Hepatic stellate cell (primary cell): ENCODE results near the gene RYR1.
"Not testable (repeated sequence)": the region's sequence is repeated elsewhere in the genome, so short reads cannot be mapped to it uniquely, and the experiment has no call there.

Experiments
- DNase-seq: peaks from one replicate; pipeline ENCODE4 v3.0.0; 2011; ENCODE audit warnings: low spot score

RYR1 gene

DNA sequence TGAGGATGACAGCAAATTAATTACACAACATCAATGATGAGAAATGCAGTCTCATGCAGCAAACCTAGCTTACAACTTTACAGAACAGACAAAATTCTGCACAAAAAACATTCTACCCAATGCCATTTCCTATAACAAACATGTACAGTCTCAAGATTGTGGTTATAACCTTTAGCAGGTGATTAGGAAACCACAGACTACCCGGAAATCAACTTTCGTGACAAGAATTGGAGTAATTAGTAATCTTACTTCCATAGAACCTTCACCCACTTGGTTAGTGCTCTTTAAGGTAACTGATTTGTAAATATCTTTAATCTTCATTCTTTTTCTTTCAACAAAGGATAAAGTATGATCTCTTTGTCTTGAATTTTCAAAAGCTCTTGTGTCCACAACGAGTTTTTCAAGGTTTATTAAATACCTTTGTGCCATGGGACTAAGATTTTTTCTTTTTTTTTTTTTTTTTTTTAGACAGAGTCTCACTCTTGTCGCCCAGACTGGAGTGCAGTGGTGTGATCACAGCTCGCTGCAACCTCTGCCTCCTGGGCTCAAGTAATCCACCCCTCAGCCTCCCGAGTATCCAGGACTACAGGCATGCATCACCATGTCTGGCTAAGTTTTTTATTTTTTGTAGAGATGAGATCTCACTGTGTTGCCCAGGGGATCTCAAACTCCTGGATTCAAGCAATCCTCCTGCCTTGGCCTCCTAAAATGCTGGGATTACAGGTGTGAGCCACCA, 105.5 kb downstream of the RYR1 start:
- DNase-seq = no peak

DNA sequence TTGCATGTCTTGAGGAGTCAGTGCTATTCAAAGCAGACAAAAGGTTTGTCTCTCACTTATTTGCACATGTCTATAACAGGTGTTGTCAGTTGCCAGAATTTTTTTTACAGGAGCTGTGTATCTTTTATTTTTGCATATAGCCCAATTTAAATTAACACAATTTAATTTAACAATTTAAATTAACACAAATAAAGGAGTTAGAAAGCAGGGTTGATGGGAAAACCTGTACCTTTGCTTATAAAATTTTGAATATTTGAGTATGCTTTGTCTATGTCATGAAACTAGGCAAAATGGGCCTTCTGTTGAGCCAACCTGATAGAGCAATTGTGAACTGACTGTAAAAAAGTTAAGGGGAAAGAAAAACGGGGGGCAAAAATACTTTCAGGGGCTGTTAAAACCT, 106.3 kb downstream of the RYR1 start:
- DNase-seq = no peak

DNA sequence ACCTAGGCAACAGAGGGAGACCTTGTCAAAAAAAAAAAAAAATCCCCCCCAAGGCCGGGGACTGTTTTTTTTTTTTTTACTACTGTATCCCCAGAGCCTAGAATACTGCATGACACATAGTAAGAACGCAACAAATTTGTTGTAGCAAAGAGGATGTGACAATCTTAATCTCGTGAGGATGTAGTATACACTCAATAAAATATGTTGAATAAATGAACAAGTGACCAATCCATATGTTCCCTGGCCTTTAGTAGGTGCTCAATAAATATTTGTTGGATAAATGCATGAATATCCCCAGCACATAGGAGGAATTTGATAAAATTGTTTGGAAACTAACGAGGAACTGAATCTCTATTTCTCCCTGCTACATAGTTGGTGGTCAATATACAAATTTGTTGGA, 108.5 kb downstream of the RYR1 start:
- DNase-seq = no peak

DNA sequence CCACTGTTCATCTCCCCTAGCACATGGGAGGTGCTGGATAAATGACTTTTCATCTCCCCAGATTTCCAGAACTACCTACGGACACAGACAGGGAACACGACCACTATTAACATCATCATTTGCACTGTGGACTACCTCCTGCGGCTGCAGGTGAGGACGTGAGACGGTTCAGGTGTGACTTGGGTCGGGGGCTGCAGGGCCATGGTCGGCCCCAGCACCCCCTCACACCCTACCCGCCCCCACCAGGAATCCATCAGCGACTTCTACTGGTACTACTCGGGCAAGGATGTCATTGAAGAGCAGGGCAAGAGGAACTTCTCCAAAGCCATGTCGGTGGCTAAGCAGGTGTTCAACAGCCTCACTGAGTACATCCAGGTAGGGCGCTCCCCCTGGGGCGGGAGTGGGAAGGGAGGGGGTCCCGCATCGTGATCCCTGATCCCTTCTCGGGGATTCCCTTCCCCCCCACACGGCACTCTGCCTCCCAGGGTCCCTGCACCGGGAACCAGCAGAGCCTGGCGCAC, 109.9 kb downstream of the RYR1 start:
- no peak for DNase-seq

DNA sequence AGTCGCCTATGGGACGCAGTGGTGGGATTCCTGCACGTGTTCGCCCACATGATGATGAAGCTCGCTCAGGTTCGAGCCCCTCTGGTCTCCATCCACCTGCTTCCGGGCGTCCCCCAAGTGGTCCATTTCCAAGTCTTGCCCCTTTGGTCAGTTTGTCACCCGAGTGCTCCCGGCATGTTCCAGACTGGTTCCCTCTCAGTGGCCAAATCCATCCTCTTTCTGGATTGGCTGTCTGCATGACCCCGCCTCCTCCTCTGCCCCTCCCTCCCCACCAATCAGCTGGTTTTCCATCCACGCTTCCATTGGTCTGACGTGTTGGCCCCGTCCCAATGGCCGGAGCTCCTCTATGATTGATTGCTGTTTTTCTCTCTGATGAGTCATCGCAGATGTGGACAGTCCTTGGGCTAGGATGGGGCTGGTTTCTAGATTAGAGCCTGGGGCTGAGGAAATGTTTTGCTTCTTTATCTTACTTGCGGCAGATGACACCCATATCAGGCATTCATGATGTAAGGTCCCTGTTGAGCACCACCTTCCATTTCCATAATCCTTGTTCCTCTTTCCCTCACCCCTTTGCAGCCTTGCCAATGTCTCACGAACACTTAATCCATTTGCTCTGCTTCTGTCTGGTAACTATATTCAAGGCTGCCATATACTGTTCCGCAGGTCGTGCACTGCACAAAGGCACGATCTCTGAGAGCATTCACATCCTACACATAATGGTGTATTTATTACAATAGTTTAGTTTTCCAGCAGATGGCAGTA, 110.5 kb downstream of the RYR1 start:
- peak; percentile 85 for DNase-seq

DNA sequence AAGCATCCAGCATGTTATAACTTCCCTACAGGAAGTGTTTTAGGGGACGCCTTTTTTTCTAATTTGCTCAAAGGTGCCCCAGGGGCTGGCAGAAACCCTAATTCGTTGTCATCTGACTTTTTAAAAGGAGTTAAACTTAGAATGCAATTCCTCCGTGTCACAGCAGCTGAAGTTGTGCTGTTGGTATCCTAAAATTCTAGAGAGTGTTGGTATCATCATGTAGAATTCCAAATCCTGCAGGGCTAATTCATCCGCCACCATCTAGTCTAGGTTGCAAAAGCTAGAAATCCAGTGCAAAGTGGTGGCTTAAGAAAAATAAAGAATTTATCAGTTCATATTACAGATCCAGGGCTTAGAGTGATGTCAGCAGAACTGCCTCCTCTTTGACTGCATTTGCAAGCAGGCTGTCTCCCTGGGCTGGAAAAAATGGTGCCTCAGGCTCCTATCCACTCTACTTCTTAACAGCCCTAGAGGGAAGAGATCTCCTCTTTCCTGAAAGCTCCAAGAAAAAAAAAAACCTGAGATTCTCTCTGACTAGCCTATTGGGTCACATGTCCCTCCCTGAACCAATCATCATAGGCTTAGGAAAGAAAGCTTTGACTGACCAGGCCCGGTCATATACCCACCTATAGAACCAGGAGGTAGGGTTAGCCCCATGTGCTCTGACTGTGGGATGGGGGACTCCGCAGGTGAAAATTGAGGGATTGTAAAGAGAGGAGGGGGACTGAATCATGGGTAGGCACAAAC, 111.3 kb downstream of the RYR1 start:
- no peak for DNase-seq

DNA sequence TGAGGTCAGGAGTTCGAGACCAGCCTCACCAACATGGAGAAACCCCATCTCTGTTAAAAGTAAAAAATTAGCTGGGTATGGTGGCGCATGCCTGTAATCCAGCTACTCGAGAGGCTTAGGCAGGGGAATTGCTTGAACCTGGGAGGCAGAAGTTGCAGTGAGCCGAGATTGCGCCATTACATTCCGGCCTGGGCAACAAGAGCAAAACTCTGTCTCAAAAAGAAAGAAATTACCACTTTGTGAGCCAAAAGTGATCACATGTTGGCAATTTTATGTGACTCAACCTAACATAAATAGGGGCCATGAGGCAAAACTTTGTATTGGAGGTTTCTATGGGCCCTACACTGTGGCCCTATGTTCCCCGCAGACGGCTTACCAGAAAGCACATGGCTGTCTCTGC, 112.1 kb downstream of the RYR1 start:
- no peak for DNase-seq

DNA sequence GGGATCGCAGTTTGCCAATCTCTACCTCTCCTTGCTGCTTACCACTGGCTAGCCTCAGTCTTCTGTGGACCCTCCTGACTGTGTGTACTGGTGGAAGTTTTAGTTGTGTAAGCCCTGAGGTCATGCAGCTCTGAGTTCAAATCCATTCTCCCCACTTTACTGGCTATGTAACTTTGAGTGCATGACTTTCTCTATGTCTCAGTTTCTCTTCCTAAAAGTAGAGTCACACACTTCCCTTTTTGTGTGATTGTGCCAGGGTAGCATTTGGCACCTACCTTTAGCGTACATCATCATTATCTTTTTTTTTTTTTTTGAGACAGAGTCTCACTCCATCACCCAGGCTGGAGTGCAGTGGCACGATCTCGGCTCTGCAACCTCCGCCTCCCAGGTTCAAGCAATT, 113.9 kb downstream of the RYR1 start:
- DNase-seq = no peak

DNA sequence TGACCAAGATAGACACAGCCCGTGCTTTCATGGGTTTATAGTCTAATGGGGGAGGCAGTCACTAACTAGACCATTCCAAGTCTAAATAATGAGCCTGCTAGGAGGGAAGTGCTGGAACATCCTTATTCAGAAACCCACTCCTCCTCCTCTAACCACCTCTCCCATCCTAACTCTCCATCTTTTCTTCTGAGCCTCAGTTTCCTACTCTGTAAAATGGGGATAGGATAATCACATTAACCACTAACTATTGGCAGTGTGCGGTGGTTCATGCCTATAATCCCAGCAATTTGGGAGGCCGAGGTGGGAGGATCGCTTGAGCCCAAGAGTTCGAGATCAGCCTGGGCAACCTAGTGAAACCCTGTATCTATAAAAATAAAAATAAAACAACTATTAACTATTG, 115.6 kb downstream of the RYR1 start:
- no peak for DNase-seq

DNA sequence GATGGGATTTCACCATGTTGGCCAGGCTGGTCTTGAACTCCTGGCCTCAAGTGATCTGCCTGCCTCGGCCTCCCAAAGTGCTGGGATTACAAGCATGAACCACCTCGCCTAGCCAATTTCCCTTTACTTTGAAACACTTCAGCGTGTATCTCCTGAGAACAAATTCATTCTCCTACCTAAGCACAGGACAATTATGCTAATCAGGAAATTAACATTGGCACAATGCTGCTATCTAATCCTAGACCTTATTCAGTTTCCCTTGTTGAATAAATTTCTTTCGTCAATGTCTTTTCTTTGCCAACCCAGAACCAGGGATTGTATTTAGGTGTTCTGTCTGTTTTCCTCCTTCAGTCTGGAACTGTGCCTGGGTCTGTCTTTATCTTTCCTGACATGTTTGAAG, 116.5 kb downstream of the RYR1 start:
- DNase-seq = no peak

DNA sequence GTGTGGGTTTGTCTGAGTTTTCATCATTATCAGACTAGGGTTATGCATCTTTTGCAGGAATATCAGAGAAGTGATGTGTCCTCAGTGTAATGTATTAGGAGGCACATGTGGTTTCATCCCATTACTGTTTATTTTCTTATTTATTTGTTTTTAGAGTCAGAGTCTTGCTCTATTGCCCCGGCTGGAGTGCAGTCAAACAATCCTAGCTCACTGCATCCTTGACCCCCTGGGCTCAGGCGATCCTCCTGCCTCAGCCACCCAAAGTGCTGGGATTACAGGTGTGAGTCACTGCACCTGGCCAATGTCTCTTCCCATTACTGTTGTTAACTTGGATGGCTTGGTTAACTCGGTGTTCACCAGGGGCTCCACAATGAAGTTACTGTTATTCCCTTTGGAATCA, 116.9 kb downstream of the RYR1 start:
- no peak for DNase-seq

DNA sequence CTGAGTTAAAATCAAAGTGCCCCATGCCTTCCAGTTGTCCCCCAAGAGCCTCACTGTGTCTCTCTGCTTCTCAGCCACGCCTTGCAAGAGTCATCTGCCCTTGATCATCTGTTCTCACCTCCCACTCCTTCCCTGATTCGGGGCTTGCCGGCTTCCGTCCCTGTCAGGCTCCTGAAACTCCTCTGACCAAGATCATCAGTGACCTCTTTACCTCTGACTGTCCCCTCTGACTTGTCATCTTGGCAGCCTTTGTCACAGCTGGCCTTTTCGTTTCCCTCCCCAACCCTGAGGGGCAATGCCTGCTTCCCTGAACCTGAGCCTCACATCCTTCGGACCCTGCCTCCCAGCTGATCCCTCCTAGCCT, 117.9 kb downstream of the RYR1 start:
- DNase-seq = no peak

DNA sequence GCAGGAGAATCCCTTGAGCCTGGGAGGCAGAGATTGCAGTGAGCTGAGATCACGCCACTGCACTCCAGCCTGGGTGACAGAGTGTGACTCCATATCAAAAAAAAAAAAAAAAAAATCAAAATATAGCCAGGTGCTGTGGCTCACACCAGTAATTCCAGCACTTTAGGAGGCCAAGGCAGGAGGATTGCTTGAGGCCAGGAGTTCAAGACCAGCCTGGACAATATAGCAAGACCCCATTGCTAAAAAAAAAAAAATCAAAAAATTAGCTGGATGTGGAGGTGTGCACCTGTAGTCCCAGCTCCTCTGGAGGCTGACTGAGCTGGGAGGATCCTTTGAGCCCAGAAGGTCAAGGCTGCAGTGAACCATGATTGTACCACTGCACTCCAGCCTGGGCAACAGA, 119.7 kb downstream of the RYR1 start:
- not testable (repeated sequence) for DNase-seq

DNA sequence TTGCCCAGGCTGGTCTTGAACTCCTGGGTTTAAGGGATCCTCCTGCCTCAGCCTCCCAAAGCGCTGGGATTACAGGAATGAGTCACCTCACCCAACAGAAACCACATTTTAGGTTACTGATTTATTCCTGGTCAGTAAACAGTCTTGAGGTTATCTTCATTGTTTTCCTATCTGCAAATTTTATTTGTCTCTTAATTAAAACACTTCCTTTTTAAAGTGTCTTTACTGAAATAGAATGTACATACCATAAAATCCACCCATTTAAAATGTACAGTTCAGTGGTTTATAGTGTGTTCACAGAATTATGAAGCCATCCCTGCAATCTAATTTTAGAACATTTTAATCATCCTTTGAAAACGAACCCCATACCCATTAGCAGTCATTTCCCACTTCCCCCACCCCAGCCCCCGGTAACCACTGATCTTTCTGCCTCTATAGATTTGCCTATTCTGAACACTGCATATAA, 121.2 kb downstream of the RYR1 start:
- no peak for DNase-seq

DNA sequence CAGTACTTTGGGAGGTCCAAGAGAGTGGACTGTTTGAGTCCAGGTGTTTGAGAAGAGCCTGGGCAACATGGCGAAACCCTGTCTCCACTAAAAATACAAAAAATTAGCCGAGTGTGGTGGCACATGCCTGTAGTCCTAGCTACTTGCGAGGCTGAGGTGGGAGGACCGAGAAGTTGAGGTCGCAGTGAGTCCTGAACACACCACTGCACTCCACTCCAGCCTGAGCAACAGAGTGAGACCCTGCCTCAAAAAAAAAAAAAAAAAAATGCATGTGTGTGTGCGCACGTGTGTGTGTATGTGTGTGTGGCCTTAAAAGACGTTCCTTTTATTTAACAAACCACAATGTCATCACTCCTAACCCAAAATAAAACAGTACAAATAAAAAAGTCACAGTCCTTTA, 121.7 kb downstream of the RYR1 start:
- DNase-seq = no peak

DNA sequence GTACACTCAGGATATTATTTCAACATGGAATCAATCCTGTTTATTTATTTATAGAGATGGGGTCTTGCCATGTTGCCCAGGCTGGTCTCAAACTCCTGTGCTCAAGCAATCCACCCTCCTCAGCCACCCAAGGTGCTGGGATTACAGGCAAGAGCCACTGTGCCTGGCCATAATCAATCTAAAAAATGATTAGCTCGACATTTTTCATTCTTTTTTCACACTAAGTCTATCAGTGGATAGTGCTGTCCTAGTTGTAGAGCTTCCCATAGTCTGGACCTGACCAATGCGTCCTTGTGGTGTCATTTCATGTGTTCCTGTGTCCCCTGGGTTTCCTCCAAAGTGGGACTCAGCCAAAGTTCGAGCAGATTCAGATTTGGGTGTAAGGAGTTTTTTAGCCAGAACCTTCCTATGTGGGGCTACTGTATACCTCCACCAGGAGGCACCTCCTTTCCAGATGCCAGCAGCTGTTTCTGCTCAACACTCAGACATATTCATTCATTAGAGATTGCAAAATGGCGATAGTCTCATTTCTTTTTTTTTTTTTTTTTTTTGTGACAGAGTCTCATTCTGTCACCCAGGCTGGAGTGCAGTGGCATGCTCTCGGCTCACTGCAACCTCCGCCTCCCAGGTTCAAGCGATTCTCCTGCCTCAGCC, 123.2 kb downstream of the RYR1 start:
- DNase-seq = no peak

DNA sequence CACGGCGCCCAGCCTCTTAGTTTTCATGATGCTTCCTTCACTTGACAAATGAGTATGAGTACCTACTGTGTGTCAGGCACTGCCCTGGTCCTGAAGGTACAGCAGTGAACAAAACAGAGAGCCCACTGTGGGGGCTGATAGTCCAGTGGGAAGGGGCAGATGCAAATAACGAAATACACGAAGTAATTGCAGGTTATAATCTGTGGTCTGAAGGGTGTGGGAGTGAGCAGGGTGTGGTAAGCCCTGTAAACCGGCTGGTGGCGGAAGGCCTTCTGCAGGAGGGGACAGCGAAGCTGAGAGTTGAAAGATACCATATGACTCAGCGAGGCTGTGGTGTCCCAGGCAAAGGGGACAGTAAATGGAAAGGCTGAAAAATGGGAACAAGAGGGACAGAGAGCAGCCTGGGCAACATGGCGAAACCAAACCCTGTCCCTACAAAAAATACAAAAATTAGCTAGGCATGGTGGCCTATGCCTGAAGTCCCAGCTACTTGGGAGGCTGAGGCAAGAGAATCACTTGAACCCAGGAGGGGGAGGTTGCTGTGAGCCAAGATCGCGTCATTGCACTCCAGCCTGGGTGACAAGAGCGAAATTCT, 123.8 kb downstream of the RYR1 start:
- DNase-seq = no peak

DNA sequence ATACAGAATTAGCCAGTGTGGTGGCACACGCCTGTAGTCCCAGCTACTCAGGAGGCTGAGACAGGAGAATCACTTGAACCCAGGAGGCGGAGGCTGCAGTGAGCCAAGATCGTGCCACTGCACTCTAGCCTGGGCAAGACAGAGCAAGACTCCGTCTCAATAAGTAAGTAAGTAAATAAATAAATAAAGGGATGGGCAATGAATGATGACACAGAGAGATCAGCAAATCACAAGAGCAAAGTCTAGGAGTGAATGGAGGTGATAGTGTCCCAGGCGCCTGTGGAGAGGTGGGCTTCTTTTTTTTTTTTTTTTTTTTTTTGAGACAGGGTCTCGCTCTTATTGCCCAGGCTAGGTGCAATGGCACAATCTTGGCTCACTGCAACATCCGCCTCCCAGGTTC, 125.4 kb downstream of the RYR1 start:
- not testable (repeated sequence) for DNase-seq

DNA sequence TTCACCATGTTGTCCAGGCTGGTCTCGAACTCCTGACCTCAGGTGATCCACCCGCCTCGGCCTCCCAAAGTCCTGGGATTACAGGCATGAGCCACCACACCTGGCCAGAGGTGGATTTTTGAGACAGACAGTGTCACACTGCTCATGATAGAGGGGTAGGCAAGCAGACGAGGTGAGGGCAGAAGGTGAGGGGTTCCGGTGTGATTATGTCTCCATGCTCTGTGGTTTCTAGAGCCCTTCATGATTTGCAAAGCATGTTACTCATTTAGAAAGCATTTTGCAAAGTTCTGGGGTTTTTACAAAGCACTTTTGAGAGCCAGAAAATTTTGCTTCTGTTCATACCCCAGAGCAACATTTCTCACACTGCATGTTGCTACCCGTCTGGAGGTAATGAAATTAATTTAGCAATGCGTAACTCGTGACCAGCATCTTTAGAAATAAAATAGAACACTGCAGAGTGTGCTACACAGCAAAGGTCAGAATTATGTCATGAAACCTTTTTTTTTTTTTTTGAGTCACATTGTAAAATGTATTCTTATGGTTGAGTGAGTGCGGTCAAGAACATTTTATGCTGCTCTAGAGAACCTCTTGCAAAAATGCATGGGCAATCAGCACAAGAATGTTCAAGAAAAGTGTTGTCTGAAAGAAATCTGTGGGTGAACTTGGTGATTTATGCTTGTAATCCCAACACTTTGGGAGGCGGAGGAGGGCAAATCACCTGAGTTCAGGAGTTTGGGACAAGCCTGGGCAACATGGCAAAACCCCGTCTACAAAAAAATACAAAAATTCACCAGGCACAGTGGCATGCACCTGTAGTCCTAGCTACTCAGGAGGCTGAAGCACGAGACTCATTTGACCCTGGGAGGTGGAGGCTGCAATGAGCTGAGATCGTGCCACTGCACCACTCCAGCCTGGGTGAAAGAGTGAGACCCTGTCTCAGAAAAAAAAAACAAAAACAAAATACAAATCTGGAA, 126.2 kb downstream of the RYR1 start:
- DNase-seq = no peak

DNA sequence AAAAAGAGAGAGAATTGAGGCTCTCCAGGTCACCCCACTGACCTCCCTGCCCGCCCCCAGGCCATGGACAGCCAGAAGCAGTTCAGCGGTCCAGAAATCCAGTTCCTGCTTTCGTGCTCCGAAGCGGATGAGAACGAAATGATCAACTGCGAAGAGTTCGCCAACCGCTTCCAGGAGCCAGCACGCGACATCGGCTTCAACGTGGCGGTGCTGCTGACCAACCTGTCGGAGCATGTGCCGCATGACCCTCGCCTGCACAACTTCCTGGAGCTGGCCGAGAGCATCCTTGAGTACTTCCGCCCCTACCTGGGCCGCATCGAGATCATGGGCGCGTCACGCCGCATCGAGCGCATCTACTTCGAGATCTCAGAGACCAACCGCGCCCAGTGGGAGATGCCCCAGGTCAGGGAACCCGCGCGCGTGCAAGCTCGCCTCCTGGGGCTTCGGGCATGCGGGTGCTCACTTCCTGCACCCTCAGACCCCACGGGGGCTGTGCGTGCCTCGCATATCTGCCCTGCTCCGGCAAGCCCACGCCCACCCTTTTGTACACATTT, 127.6 kb downstream of the RYR1 start:
- DNase-seq = no peak
